Kidney epithelial cell (primary cell): ENCODE data around the gene ATXN1L. TPM values are rescaled to one million over a fixed set of nuclear protein-coding genes. Genes with fewer than 3 reads are reported as not detected.
"Not testable (repeated sequence)": the region's sequence is repeated elsewhere in the genome, so short reads cannot be mapped to it uniquely, and the experiment has no call there.

Source experiments
- DNase-seq: peaks from one replicate; pipeline ENCODE4 v3.0.0-alpha.2; 2010; ENCODE audit warnings: low read depth
- H3K27me3 ChIP-seq: 2 replicates; pipeline ENCODE4 v1.6.0; 2011; ENCODE audit warnings: low read length; ENCODE audit not compliant: control insufficient read depth, insufficient read depth
- H3K36me3 ChIP-seq: 2 replicates; pipeline ENCODE4 v1.5.1; 2011; ENCODE audit warnings: low read length; ENCODE audit not compliant: control insufficient read depth, insufficient read depth
- H3K4me3 ChIP-seq: 2 replicates; pipeline ENCODE4 v1.5.1; 2011; ENCODE audit warnings: low read depth, mild to moderate bottlenecking, control low read depth, low read length
- total RNA-seq: library from RNA; depleted of rRNA; stranded (reverse); fragments of >200 nt; gene quantifications from 2 replicates; pipeline ENCODE4 v1.2.3, GENCODE V29; 2015
- TF ChIP-seq, protein P1 (sequence below): IDR thresholded peaks from 2 replicates; pipeline ENCODE4 v1.5.1; 2011; ENCODE audit warnings: mild to moderate bottlenecking, moderate library complexity, low read length, control low read depth, inconsistent platforms; ENCODE audit not compliant: insufficient read depth, poor library complexity, severe bottlenecking

Gene ATXN1L
- total RNA-seq, 1 donor from 2014 or later, result 25.7 TPM

DNA sequence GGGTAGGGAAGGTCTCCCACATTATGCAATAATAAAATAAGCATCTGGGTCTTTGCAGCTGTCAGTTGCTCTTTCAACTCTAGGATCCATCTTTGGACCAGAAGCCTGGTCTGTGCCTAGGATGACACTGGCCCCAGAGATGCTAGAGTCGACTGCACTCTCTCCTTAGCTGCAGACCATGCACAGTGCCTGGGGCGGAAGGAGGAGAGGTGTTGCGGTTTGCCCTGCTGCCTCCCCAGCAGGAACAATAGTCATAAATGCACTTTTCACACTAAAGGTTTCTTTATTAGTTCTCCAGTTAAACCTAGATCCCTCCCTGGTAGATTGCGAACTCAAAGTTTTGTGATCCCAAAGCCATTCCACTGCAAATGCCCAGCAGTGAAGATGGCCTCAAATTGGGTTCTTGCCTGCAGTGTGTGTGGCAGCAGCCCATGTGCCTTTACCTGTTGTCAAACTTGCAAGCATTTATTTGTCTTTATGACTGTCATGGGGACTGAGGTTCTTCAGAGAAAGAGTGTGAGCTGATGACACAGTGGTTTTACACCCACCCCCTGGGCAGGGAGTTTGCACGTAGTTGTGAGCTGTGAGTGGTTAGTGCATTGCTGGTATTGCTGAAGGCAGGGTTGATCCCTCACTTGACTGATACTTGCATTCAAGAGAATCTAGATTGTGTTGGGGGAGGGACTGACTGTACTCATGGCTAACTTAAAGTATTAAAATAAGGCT lies 10.3 kb downstream of the ATXN1L start:
- TF ChIP-seq, protein P1, sequence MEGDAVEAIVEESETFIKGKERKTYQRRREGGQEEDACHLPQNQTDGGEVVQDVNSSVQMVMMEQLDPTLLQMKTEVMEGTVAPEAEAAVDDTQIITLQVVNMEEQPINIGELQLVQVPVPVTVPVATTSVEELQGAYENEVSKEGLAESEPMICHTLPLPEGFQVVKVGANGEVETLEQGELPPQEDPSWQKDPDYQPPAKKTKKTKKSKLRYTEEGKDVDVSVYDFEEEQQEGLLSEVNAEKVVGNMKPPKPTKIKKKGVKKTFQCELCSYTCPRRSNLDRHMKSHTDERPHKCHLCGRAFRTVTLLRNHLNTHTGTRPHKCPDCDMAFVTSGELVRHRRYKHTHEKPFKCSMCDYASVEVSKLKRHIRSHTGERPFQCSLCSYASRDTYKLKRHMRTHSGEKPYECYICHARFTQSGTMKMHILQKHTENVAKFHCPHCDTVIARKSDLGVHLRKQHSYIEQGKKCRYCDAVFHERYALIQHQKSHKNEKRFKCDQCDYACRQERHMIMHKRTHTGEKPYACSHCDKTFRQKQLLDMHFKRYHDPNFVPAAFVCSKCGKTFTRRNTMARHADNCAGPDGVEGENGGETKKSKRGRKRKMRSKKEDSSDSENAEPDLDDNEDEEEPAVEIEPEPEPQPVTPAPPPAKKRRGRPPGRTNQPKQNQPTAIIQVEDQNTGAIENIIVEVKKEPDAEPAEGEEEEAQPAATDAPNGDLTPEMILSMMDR, result no peak
- Histone ChIP-seq H3K36me3 (peaks cover 2% of the 10 kb centered on the region), H3K27me3 (no peaks in the 10 kb centered on the region), H3K4me3 (no peak overlapping the region)
- no peak for DNase-seq

DNA sequence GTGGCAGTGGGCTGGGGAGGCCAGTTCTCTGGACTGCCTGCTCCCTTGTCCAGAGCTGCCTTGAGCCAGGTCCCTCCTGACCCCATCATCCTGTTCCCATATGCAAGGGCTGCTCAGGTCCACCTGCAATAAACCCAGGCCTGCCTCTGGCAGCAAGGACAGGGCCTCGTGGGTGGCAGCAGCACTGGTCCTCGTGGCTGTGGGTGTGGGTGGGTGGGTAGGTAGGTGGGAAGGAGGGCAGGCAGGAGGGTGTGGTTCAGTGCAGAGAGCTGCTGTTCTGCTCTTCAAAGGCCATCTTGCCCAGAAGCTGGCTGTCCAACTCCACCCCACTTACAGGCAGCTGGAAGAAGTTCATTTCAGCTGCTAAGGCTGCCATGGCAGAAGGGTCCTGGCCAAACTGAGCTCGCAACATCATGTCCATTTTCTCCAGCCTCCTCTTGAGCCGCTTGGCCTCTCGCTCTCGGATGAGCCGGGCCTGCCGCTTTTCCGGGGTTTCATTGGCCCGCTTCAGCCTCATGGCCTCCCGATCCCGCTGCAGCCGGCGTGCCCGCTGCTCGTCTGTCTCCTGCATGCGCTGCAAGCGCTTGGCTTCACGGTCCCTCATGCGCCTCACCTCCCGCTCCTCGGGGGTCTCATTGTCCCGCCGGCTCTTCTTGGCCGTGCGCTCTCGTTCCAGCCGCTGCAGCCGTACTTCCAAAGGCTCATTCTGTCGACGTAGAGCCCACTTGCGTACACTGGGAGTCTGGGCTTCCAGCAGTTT lies 14.2 kb downstream of the ATXN1L start:
- H3K36me3 ChIP-seq, result peaks cover 4% of the 10 kb centered on the region

DNA sequence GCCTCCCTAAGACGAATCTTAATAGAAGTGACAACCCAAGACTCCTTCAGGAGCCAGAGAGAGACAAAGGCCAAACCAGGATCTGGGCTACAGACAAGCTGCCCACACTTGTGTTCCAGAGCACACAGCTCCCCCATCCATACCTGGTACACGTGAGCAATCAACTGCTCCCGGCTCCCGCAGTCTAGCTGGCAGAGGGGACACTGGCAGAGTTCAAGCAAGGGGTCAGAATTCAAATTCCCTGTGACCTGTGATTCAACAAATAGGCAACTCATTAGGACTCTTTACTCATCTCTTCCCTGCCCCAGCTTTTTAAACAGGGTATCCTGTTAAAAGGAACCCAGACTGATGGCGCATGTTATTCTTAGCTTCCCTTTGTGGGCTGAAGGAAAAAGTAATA lies 18.2 kb downstream of the ATXN1L start:
- TF ChIP-seq, protein P1, result no peak

More for the DNA sequence above, 14.2 kb downstream of the ATXN1L start:
- DNase-seq, result no peak
- TF ChIP-seq, protein P1, result no peak
- Histone ChIP-seq H3K27me3 (no peaks in the 10 kb centered on the region), H3K4me3 (no peak overlapping the region)

DNA sequence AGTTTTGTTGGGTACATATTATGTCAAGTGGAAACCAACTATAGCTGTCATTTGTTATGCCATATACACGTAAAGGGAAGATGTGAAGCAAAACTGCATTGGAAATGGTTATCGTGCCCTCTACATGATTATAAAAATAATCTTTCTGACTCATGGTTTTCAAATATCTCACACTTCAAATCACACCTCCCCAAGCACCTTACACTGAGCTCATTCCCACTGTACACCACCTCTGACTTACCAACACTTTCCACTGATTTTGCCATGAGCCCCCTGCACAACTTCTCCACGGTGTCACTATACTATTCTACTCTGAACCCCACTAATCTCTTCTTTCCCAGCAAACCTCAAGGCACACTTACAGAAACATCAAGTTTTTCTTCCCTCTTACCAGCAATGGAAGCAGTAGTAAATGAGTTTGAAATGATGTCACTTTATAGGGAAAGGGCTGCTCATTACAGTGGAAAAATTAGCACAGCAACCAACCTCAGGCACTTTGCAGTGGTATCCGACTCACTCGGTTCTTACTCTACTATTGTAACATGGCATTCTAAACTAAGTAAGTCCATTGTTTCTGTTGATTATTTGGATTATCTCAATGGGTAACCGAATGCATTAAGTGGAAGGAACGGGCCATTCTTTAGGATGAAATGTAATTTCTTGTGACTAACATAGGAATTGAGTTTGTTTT lies 19.5 kb downstream of the ATXN1L start:
- Histone ChIP-seq H3K27me3 (no peaks in the 10 kb centered on the region), H3K36me3 (peaks cover 2% of the 10 kb centered on the region), H3K4me3 (no peak overlapping the region)
- no peak for DNase-seq
- TF ChIP-seq, protein P1, result no peak

More for the DNA sequence above, 18.2 kb downstream of the ATXN1L start:
- peaks cover 4% of the 10 kb centered on the region for H3K36me3 ChIP-seq
- H3K27me3 ChIP-seq, result no peaks in the 10 kb centered on the region
- DNase-seq, result no peak
- H3K4me3 ChIP-seq, result no peak overlapping the region

DNA sequence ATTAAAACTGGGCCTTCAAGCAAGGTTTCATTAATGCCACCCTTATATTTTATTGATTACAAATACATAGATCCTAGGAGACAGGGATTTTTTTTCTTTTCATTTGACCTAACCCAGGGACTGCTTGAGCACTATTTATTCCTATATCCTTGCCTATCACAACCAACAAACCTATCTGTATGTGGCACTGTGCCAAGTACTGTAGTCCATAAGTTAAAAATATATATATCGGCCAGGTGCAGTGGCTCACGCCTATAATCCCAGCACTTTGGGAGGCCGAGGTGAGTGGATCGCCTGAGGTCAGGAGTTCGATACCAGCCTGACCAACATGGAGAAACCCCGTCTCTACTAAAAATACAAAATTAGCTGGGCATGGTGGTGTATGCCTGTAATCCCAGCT lies 21.4 kb downstream of the ATXN1L start:
- H3K27me3 ChIP-seq, DNase-seq, H3K36me3 ChIP-seq, H3K4me3 ChIP-seq: not testable (repeated sequence)

DNA sequence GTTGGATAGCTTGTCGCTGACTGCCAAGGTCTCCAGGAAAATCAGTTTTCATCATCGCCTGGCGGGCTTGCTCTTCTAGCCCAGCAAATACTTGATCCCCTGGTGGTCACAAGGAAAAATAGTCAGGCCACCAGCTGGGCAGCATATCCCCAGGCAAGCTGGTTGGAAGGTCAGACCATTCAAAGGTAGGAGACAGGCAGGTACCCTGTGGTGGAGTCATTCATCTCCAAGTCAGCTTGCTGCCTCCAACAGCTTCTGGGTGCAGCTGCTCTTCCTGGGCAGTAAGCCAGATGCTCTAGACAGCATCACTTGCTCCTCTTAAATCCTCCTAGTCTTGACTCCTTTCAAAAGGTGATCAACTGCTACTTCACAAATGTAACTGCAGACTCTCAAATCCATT lies 22.2 kb downstream of the ATXN1L start:
- TF ChIP-seq, protein P1, result no peak
- Histone ChIP-seq H3K4me3 (no peak overlapping the region), H3K36me3 (no peaks in the 10 kb centered on the region), H3K27me3 (no peaks in the 10 kb centered on the region)
- DNase-seq, result no peak
